ENCODE results near the gene IFTAP.

The IFTAP gene

DNA sequence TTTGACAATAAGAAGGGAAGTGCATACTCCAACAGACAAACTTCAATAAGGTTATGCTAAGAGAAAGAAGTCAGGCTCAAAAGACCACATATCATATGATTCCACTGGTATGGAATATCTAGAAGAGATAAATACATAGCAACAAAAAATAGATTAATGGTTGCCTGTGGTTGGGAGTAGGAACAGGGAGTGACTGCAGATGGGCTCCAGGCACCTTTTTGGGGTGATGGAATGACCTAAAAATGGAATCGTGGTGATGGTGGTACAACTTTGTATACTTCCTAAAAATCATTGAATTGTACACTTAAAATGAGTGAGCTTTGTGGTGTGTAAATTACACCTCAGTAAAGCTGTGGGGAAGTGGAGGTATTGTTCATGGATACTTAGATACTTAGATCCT, 32.7 kb downstream of the IFTAP start:
- no peak for TF ChIP-seq ZNF610 (tag by site-specific recombination; IDR thresholded peaks at IDR 0.05; ENCODE audit: borderline replicate concordance)
- TF ChIP-seq ZNF558 (tag by site-specific recombination; IDR thresholded peaks at IDR 0.05), result no peak
- no peak for TF ChIP-seq ZNF658 (tag by site-specific recombination; IDR thresholded peaks at IDR 0.05)
- TF ChIP-seq ZNF571 (tag by site-specific recombination; IDR thresholded peaks at IDR 0.05), result no peak
- no peak for TF ChIP-seq ZNF596 (tag by site-specific recombination; IDR thresholded peaks at IDR 0.05)
- TF ChIP-seq ZNF350 (tag by site-specific recombination; IDR thresholded peaks at IDR 0.05), result no peak
- TF ChIP-seq ZNF76 (tag by site-specific recombination; IDR thresholded peaks at IDR 0.05; ENCODE audit: borderline replicate concordance, low read depth), result no peak
- no peak for TF ChIP-seq PATZ1 (tag by site-specific recombination; IDR thresholded peaks at IDR 0.05)
- TF ChIP-seq ZNF555 (tag by site-specific recombination; conservative IDR thresholded peaks at IDR 0.05), result no peak
- no peak for TF ChIP-seq ZNF140 (tag by site-specific recombination; IDR thresholded peaks at IDR 0.05)
- no peak for TF ChIP-seq SP7 (tag by site-specific recombination; IDR thresholded peaks at IDR 0.05)
- no peak for TF ChIP-seq ZNF404 (tag by site-specific recombination; IDR thresholded peaks at IDR 0.05)
- TF ChIP-seq, protein P1, sequence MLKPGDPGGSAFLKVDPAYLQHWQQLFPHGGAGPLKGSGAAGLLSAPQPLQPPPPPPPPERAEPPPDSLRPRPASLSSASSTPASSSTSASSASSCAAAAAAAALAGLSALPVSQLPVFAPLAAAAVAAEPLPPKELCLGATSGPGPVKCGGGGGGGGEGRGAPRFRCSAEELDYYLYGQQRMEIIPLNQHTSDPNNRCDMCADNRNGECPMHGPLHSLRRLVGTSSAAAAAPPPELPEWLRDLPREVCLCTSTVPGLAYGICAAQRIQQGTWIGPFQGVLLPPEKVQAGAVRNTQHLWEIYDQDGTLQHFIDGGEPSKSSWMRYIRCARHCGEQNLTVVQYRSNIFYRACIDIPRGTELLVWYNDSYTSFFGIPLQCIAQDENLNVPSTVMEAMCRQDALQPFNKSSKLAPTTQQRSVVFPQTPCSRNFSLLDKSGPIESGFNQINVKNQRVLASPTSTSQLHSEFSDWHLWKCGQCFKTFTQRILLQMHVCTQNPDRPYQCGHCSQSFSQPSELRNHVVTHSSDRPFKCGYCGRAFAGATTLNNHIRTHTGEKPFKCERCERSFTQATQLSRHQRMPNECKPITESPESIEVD (tag by site-specific recombination; IDR thresholded peaks at IDR 0.05), result no peak
- TF ChIP-seq GLI2 (tag by site-specific recombination; IDR thresholded peaks at IDR 0.05; ENCODE audit: borderline replicate concordance, low read depth), result no peak
- TF ChIP-seq ZBTB20 (tag by site-specific recombination; IDR thresholded peaks at IDR 0.05), result no peak
- H3K27ac ChIP-seq (ENCODE audit: extremely low read depth, low read depth, low read length), result no peak overlapping the region
- POLR2A ChIA-PET, result no interaction called here
- H3K36me3 ChIP-seq (ENCODE audit: control insufficient read depth in 2 of 2, insufficient read depth in 1 of 2, low read length in 2 of 2), result no peaks in the 10 kb centered on the region
- H3K9me3 ChIP-seq (ENCODE audit: control insufficient read depth, insufficient read depth, low read depth, low read length), result no peaks in the 10 kb centered on the region
- H3K4me3 ChIP-seq (ENCODE audit: low read depth, low read length), result no peak overlapping the region
- 0 out of 2 replicates have a peak, but pooled peaks cover 2% of the 10 kb centered on the region for H3K4me1 ChIP-seq (ENCODE audit: control insufficient read depth, insufficient read depth, low read length)
- CTCF ChIA-PET, result interaction anchor here (0.6 to 1.9 kb wide), 5 partner anchors 46 to 1115 kb away, joined by 3 to 10 read pairs (median 5); no protein-coding TSS in a partner anchor

GRCh38 chr11:36627471-36627870, 33.2 kb downstream of the IFTAP start:
- CTCF ChIA-PET, result interaction anchor here (0.6 to 1.9 kb wide), 7 partner anchors 45 to 1116 kb away, joined by 3 to 10 read pairs (median 5); no protein-coding TSS in a partner anchor
- H3K36me3 ChIP-seq (ENCODE audit: control insufficient read depth in 2 of 2, insufficient read depth in 1 of 2, low read length in 2 of 2), result no peaks in the 10 kb centered on the region
- POLR2A ChIA-PET, result no interaction called here
- no peak overlapping the region for H3K27ac ChIP-seq (ENCODE audit: extremely low read depth, low read depth, low read length)
- H3K4me1 ChIP-seq (ENCODE audit: control insufficient read depth, insufficient read depth, low read length), result 0 out of 2 replicates have a peak, but pooled peaks cover 2% of the 10 kb centered on the region
- no peaks in the 10 kb centered on the region for H3K9me3 ChIP-seq (ENCODE audit: control insufficient read depth, insufficient read depth, low read depth, low read length)
- H3K4me3 ChIP-seq (ENCODE audit: low read depth, low read length), result no peak overlapping the region
- no peak for TF ChIP-seq KLF16 (tag by site-specific recombination; IDR thresholded peaks at IDR 0.05)
- no peak for TF ChIP-seq YY1 (tag by site-specific recombination; IDR thresholded peaks at IDR 0.05)
- TF ChIP-seq ZNF560 (tag by site-specific recombination; IDR thresholded peaks at IDR 0.05; ENCODE audit: borderline replicate concordance), result no peak
- TF ChIP-seq PRDM4 (tag by site-specific recombination; IDR thresholded peaks at IDR 0.05), result no peak
- TF ChIP-seq ZNF112 (tag by site-specific recombination; IDR thresholded peaks at IDR 0.05), result no peak
- TF ChIP-seq REPIN1 (tag by site-specific recombination; IDR thresholded peaks at IDR 0.05; ENCODE audit: low read depth), result no peak
- TF ChIP-seq ZNF510 (tag by site-specific recombination; IDR thresholded peaks at IDR 0.05; ENCODE audit: insufficient replicate concordance), result no peak
- no peak for TF ChIP-seq SCRT2 (tag by site-specific recombination; IDR thresholded peaks at IDR 0.05)
- TF ChIP-seq, protein P2, sequence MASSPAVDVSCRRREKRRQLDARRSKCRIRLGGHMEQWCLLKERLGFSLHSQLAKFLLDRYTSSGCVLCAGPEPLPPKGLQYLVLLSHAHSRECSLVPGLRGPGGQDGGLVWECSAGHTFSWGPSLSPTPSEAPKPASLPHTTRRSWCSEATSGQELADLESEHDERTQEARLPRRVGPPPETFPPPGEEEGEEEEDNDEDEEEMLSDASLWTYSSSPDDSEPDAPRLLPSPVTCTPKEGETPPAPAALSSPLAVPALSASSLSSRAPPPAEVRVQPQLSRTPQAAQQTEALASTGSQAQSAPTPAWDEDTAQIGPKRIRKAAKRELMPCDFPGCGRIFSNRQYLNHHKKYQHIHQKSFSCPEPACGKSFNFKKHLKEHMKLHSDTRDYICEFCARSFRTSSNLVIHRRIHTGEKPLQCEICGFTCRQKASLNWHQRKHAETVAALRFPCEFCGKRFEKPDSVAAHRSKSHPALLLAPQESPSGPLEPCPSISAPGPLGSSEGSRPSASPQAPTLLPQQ (tag by site-specific recombination; IDR thresholded peaks at IDR 0.05), result no peak
- no peak for TF ChIP-seq ZNF335 (tag by site-specific recombination; conservative IDR thresholded peaks at IDR 0.05)
